ENCODE measurements around the gene IL32.

Gene IL32, protein sequence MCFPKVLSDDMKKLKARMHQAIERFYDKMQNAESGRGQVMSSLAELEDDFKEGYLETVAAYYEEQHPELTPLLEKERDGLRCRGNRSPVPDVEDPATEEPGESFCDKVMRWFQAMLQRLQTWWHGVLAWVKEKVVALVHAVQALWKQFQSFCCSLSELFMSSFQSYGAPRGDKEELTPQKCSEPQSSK

GRCh38 chr16:3065069-3065741, at the start of gene IL32:
TSS of gene IL32 (plus strand) at chr16:3065640. CDS start at chr16:3065812, 172 bp downstream.
- no peak for DNase-seq (ENCODE audit: low read depth)

GRCh38 chr16:3015865-3016521, 49.4 kb upstream of the IL32 start:
- no peak for DNase-seq (ENCODE audit: low read depth)

DNA sequence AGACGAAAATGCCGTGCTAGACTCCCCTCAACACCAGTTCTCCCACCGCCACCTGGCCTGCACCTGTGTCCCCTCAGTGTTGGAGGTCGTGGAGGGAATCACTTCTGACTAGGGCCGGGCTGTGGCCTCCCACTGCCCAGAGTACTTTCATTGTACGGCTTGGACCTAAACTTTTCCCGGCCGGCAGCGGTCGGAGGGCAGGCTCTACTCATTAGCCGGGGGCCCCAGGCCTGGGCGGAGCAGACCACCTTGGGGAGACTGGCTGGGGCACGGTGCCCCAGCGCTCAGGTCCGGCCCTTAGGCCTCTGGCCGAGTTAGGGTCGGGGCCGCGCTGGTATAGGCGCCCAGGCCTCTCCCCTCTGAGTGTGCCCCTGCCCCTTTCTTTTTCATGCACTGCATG, 48.1 kb upstream of the IL32 start:
- no peak for DNase-seq (ENCODE audit: low read depth)

- DNase-seq (ENCODE audit: low read depth), result no peak
Measured at GRCh38 chr16:3017794-3018506, 47.5 kb upstream of the IL32 start, which contains the start of gene CLDN6. TSS of gene CLDN6 (minus strand) at chr16:3018183. CDS start at chr16:3016021, 2,162 bp downstream.

GRCh38 chr16:3019594-3020246, 45.7 kb upstream of the IL32 start:
- DNase-seq (ENCODE audit: low read depth), result no peak

- no peak for DNase-seq (ENCODE audit: low read depth)
Measured at GRCh38 chr16:3020247-3020603, 45.2 kb upstream of the IL32 start, which contains the start of gene TNFRSF12A. TSS of gene TNFRSF12A (plus strand) at chr16:3020368. CDS start at chr16:3020398, 30 bp downstream.

GRCh38 chr16:3020604-3021448, 44.6 kb upstream of the IL32 start:
- DNase-seq (ENCODE audit: low read depth), result no peak

GRCh38 chr16:3021449-3022207, 43.8 kb upstream of the IL32 start:
- DNase-seq (ENCODE audit: low read depth), result no peak

GRCh38 chr16:3022208-3022683, 43.2 kb upstream of the IL32 start:
- no peak for DNase-seq (ENCODE audit: low read depth)

- no peak for DNase-seq (ENCODE audit: low read depth)
Measured at GRCh38 chr16:3022684-3023414, 42.6 kb upstream of the IL32 start.

DNA sequence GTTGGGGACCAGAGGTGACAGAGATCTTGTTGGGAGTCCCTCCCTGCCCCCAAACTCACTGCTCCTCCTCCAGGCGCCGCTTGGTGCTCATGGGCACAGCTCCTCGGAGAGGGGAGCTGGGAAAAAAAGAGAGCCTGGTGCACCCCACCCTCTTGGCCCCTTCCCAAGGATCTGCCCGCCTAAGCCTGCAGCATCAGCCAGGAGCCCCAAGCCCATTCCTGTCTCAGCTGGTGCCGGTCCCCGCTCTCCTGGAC, 42.1 kb upstream of the IL32 start:
- no peak for DNase-seq (ENCODE audit: low read depth)

DNA sequence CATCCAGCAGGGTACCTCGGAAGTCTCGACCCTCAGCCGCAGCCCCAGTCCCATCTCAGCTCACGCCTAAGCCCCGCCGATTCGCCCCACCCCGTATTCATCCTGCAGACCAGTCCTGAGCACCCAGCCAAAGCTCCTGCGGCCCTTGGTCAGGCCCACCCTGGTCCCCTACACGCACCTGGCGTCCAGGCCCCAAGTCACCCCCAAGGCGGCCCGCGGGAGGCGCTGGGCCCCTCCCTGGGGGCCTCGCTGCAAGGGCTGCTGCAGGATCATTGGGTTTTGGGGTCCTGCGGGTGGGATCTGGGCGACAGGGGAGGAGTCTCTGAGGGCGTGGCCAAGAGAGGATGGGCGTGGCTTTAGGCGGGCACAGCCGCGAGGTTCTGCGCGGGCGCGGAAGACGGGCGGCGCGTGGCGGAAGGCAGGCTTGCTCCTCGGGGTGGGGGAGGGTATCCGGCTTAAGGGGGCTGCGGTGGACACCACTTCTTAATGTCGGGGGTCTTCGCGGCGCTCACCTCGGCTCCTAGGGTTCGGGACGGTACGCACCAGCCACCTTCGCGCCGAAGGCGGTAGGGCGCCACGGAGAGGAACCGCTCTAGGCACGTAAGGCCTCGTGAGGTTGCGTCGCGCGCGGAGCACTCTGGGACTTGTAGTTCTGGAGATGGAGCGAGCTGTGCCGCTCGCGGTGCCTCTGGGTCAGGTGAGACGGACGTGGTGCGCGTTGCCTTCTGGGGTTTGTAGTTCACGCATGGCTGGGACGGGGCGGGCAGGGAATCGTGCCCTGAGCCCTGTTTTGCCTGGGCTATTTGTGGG, 41.6 kb upstream of the IL32 start, which contains the start of the genes HCFC1R1 and THOC6:
Gene HCFC1R1, minus strand, starts transcription at position 274 of the 810 bp plus-strand sequence. Its CDS starts 1 bp downstream, at position 273.
Gene THOC6, plus strand, starts transcription at position 367 of the 810 bp plus-strand sequence. Its CDS starts 292 bp downstream, at position 659.
- DNase-seq (ENCODE audit: low read depth), result peak; percentile 97

DNA sequence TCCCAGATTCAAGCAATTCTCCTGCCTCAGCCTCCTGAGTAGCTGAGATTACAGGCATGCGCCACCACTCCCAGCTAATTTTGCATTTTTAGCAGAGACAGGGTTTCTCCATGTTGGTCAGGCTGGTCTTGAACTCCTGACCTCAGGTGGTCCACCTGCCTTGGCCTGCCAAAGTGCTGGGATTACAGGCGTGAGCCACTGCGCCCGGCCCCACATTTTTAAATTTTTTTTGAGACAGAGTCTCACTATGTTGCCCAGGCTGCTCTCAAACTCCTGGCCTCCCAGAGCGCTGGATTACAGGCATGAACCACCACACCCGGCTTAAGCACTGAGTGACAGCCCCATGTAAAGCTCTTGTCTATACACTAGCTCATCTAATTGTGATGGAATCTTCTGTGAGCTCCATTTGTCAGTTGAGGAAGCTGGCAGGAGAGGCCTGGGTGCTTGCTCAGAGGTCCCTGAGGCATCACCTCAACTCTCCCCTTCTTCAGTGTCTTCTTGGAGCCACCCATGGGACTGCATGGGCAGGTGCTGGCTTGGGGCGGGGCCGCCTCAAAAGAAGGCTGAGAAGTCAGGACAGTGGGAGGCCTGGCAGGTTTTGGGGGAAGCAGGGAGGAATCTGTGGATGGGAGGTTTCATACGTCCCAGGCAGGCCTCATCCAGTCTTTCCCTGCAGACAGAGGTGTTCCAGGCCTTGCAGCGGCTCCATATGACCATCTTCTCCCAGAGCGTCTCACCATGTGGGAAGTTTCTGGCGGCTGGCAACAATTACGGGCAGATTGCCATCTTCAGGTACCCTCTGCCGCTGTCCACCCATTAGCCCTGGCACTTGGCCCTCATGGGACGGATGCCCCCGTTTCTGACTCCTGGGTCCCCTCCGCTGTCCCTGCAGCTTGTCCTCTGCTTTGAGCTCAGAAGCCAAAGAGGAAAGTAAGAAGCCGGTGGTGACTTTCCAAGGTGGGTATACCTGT, 40.1 kb upstream of the IL32 start:
- no peak for DNase-seq (ENCODE audit: low read depth)

- no peak for DNase-seq (ENCODE audit: low read depth)
Measured at GRCh38 chr16:3026003-3026378, 39.4 kb upstream of the IL32 start.

- DNase-seq (ENCODE audit: low read depth), result no peak
Measured at GRCh38 chr16:3026609-3027488, 38.6 kb upstream of the IL32 start.

- no peak for DNase-seq (ENCODE audit: low read depth)
Measured at GRCh38 chr16:3027489-3027795, 38.0 kb upstream of the IL32 start.

Data from CMK (cell line).